ENCODE measurements around the gene PPARA. TPM values are rescaled to one million over a fixed set of nuclear protein-coding genes. Genes with fewer than 3 reads are reported as not detected.

The PPARA gene
- total and polyA plus RNA-seq, 2 of the 4 experiments (the other 2 are of a cell fraction) = 3.1 to 7.0 TPM

GRCh38 chr22:46281866-46282678, 131.7 kb downstream of the PPARA start:
- no peak overlapping the region for H2AFZ ChIP-seq (replicated peaks; ENCODE audit: low read length, poor library complexity)
- H3K14ac ChIP-seq (replicated peaks; ENCODE audit: low read depth, low read length) = no peak overlapping the region
- H4K91ac ChIP-seq (ENCODE audit: insufficient read depth, low read depth, low read length) = no peak overlapping the region
- WGBS, 2 experiments (ENCODE audit: extremely low coverage in 2 of 2, insufficient read length in 1 of 2) = 93% methylated on average over 8 of the region's 13 CpGs; no CpG with 5 or more reads in 1 of the 2 experiments
- H4K20me1 ChIP-seq (ENCODE audit: insufficient read depth, low read length) = no peaks in the 10 kb centered on the region
- ChIA-PET CTCF (no interaction called here), POLR2A (ENCODE audit: unreplicated experiment) (no interaction called here)
- no peaks in the 10 kb centered on the region for H3K9me1 ChIP-seq (ENCODE audit: insufficient read depth, low read length)
- H2AK5ac ChIP-seq (ENCODE audit: low read depth, low read length) = no peak overlapping the region
- intact Hi-C loops (cut with micrococcal nuclease) (no loop called here), in situ Hi-C loops (cut with MboI; ENCODE audit: low sequenced_read_pairs) (no loop called here), dilution Hi-C loops (cut with HindIII; ENCODE audit: low sequenced_read_pairs, unreplicated experiment) (no loop called here)
- no peak overlapping the region for H3K9ac ChIP-seq (ENCODE audit: low read depth, low read length)
- no peaks in the 10 kb centered on the region; a peak in 1 of 4 replicates for H3K79me1 ChIP-seq (ENCODE audit: low read depth in 1 of 2, low read length in 2 of 2)
- no peak overlapping the region for H3K4ac ChIP-seq (ENCODE audit: low read depth, low read length)
- H2BK15ac ChIP-seq (ENCODE audit: low read depth, low read length) = no peak overlapping the region
- H3K23ac ChIP-seq (ENCODE audit: low read depth, low read length) = no peak overlapping the region
- no TSS peak for BruUV-seq (replicated peaks)
- no peak for DNase-seq
- H3K36me3 ChIP-seq (ENCODE audit: control insufficient read depth, insufficient read depth, low read length) = peaks cover 72% of the 10 kb centered on the region
- H3K4me1 ChIP-seq (ENCODE audit: control insufficient read depth, insufficient read depth, low read length) = no peaks in the 10 kb centered on the region
- no peak overlapping the region for H3K4me3 ChIP-seq (ENCODE audit: insufficient read depth, low read depth, low read length)
- H3K9me3 ChIP-seq (ENCODE audit: control insufficient read depth, insufficient read depth, low read length) = no peaks in the 10 kb centered on the region
- ATAC-seq (ENCODE audit: low read depth) = no peak
- no peak overlapping the region for H2BK120ac ChIP-seq (ENCODE audit: low read depth, low read length)
- H2AK9ac ChIP-seq (replicated peaks; ENCODE audit: low read depth, low read length, poor library complexity) = peak overlapping the region; percentile 13
- no peak overlapping the region for H3K18ac ChIP-seq (ENCODE audit: low read depth, low read length)
- H3K4me2 ChIP-seq (ENCODE audit: low read depth, low read length) = no peak overlapping the region
- no peak overlapping the region for H4K8ac ChIP-seq (ENCODE audit: low read depth in 2 of 2, low read length in 2 of 2)
- H3K27ac ChIP-seq (ENCODE audit: insufficient read depth, low read length) = no peak overlapping the region
- no peak overlapping the region for H3K56ac ChIP-seq (ENCODE audit: extremely low read depth, insufficient read depth, low read length)
- no peak overlapping the region for H2BK20ac ChIP-seq (ENCODE audit: low read depth, low read length)
- no peaks in the 10 kb centered on the region for H3K27me3 ChIP-seq (ENCODE audit: control insufficient read depth, insufficient read depth, low read length)
- no peak overlapping the region for H2BK5ac ChIP-seq (ENCODE audit: low read depth, low read length, poor library complexity, severe bottlenecking)
- TF ChIP-seq POLR2A (IDR thresholded peaks at IDR 0.05; ENCODE audit: low read depth, low read length) (no peak), MAFK (IDR thresholded peaks at IDR 0.05; ENCODE audit: low read depth, low read length) (no peak), CEBPB (IDR thresholded peaks at IDR 0.05; ENCODE audit: low read depth, low read length) (no peak), RFX5 (IDR thresholded peaks at IDR 0.05; ENCODE audit: low read depth, low read length) (no peak), USF2 (IDR thresholded peaks at IDR 0.05; ENCODE audit: low read depth, low read length) (no peak), CTCF (conservative IDR thresholded peaks at IDR 0.05; ENCODE audit: low read depth, low read length) (no peak), RAD21 (IDR thresholded peaks at IDR 0.05; ENCODE audit: low read length) (no peak), NFE2L2 (IDR thresholded peaks at IDR 0.05; ENCODE audit: low read depth, low read length) (no peak), CHD1 (IDR thresholded peaks at IDR 0.05; ENCODE audit: low read depth, low read length) (no peak), BHLHE40 (IDR thresholded peaks at IDR 0.05; ENCODE audit: low read depth, low read length) (no peak), MXI1 (IDR thresholded peaks at IDR 0.05; ENCODE audit: borderline replicate concordance, low read depth, low read length) (no peak), FOS (IDR thresholded peaks at IDR 0.05; ENCODE audit: low read depth, low read length) (no peak), SMC3 (IDR thresholded peaks at IDR 0.05; ENCODE audit: low read depth, low read length) (no peak), RCOR1 (IDR thresholded peaks at IDR 0.05; ENCODE audit: insufficient replicate concordance, low read length) (no peak)
- TF ChIP-seq, protein P1, sequence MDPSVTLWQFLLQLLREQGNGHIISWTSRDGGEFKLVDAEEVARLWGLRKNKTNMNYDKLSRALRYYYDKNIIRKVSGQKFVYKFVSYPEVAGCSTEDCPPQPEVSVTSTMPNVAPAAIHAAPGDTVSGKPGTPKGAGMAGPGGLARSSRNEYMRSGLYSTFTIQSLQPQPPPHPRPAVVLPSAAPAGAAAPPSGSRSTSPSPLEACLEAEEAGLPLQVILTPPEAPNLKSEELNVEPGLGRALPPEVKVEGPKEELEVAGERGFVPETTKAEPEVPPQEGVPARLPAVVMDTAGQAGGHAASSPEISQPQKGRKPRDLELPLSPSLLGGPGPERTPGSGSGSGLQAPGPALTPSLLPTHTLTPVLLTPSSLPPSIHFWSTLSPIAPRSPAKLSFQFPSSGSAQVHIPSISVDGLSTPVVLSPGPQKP (IDR thresholded peaks at IDR 0.05; ENCODE audit: borderline replicate concordance, low read depth, low read length) = no peak
- H4K5ac ChIP-seq (ENCODE audit: low read depth, low read length) = no peak overlapping the region

Measured in IMR-90 (cell line).